ENCODE results near the gene MSMB. TPM values are rescaled to one million over a fixed set of nuclear protein-coding genes. Genes with fewer than 3 reads are reported as not detected.

Gene MSMB
- total RNA-seq, 2 experiments from 2014 or later: not detected

DNA sequence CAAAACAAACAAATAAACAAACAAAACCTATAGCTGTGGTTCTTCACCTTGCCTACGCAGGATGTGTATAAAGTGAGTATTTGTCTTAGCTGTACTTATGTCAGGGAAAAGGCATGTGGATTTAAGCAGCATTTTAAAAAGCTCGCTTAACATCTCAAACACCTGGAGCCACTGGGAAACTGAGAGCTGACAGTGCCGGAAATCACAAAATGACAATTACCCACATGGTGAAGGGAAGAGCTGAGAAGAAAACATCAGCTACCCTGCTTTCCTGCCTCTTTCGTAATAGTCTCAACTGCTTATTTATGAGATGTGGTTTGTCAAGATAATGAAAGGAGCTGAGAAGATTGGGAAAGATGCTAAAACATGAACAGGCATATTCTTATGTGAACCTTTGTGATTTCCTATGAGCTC, 31.1 kb upstream of the MSMB start:
- Histone ChIP-seq H3K4me2 (ENCODE audit: low read length) (no peak overlapping the region), H3K9me3 (ENCODE audit: low read length) (no peaks in the 10 kb centered on the region), H3K4me3 (ENCODE audit: low read depth, low read length, poor library complexity, severe bottlenecking) (no peak overlapping the region), H3K9me2 (ENCODE audit: insufficient read depth, low read length) (no peaks in the 10 kb centered on the region), H3K36me3 (ENCODE audit: insufficient read depth, low read length) (no peaks in the 10 kb centered on the region), H3K79me2 (ENCODE audit: insufficient read depth, low read depth, low read length) (no peaks in the 10 kb centered on the region), H2AFZ (ENCODE audit: low read length) (no peak overlapping the region), H3K27ac (ENCODE audit: low read depth, low read length, poor library complexity, severe bottlenecking) (no peak overlapping the region), H3K4me1 (ENCODE audit: insufficient read depth, low read length, poor library complexity, severe bottlenecking) (peaks cover 10% of the 10 kb centered on the region), H4K20me1 (ENCODE audit: insufficient read depth, low read length) (no peaks in the 10 kb centered on the region)
- no TSS peak for BruUV-seq (replicated peaks)
- POLR2A ChIA-PET: interaction anchor here (0.6 to 1.4 kb wide), 2 partner anchors 8 to 18 kb away, joined by 4 to 5 read pairs; no protein-coding TSS in a partner anchor
- DNase-seq (ENCODE audit: low spot score): no peak
- intact Hi-C loops (cut with micrococcal nuclease; ENCODE audit: unreplicated experiment): no loop called here
- CTCF ChIA-PET (ENCODE audit: unreplicated experiment): no interaction called here
- TF ChIP-seq CTCF (conservative IDR thresholded peaks at IDR 0.05; ENCODE audit: low read length) (no peak), EZH2phosphoT487 (IDR thresholded peaks at IDR 0.05; ENCODE audit: borderline replicate concordance, low read depth, low read length) (no peak)

GRCh38 chr10:46075869-46076268, 29.8 kb upstream of the MSMB start:
- no peak overlapping the region for H3K27ac ChIP-seq (ENCODE audit: low read depth, low read length, poor library complexity, severe bottlenecking)
- H3K9me3 ChIP-seq (ENCODE audit: low read length): no peaks in the 10 kb centered on the region
- intact Hi-C loops (cut with micrococcal nuclease; ENCODE audit: unreplicated experiment): no loop called here
- POLR2A ChIA-PET: interaction anchor here (0.6 to 0.7 kb wide), 2 partner anchors 28 to 86 kb away, joined by 3 to 5 read pairs; no protein-coding TSS in a partner anchor
- H2AFZ ChIP-seq (ENCODE audit: low read length): no peak overlapping the region
- H3K36me3 ChIP-seq (ENCODE audit: insufficient read depth, low read length): no peaks in the 10 kb centered on the region
- DNase-seq (ENCODE audit: low spot score): no peak
- H3K4me2 ChIP-seq (ENCODE audit: low read length): no peak overlapping the region
- CTCF ChIA-PET (ENCODE audit: unreplicated experiment): no interaction called here
- BruUV-seq (replicated peaks): no TSS peak
- H3K4me1 ChIP-seq (ENCODE audit: insufficient read depth, low read length, poor library complexity, severe bottlenecking): peaks cover 10% of the 10 kb centered on the region
- no peaks in the 10 kb centered on the region for H3K9me2 ChIP-seq (ENCODE audit: insufficient read depth, low read length)
- H4K20me1 ChIP-seq (ENCODE audit: insufficient read depth, low read length): no peaks in the 10 kb centered on the region
- no peak overlapping the region for H3K4me3 ChIP-seq (ENCODE audit: low read depth, low read length, poor library complexity, severe bottlenecking)
- H3K79me2 ChIP-seq (ENCODE audit: insufficient read depth, low read depth, low read length): no peaks in the 10 kb centered on the region
- no peak for TF ChIP-seq CTCF (conservative IDR thresholded peaks at IDR 0.05; ENCODE audit: low read length)
- no peak for TF ChIP-seq EZH2phosphoT487 (IDR thresholded peaks at IDR 0.05; ENCODE audit: borderline replicate concordance, low read depth, low read length)

GRCh38 chr10:46074196-46074946, 28.3 kb upstream of the MSMB start:
- TF ChIP-seq EZH2phosphoT487 (IDR thresholded peaks at IDR 0.05; ENCODE audit: borderline replicate concordance, low read depth, low read length) (no peak), CTCF (conservative IDR thresholded peaks at IDR 0.05; ENCODE audit: low read length) (no peak)
- intact Hi-C loops (cut with micrococcal nuclease; ENCODE audit: unreplicated experiment): no loop called here
- Histone ChIP-seq H3K79me2 (ENCODE audit: insufficient read depth, low read depth, low read length) (no peaks in the 10 kb centered on the region), H3K27ac (ENCODE audit: low read depth, low read length, poor library complexity, severe bottlenecking) (no peak overlapping the region), H3K9me2 (ENCODE audit: insufficient read depth, low read length) (no peaks in the 10 kb centered on the region), H2AFZ (ENCODE audit: low read length) (no peak overlapping the region), H3K9me3 (ENCODE audit: low read length) (no peaks in the 10 kb centered on the region), H4K20me1 (ENCODE audit: insufficient read depth, low read length) (no peaks in the 10 kb centered on the region), H3K36me3 (ENCODE audit: insufficient read depth, low read length) (no peaks in the 10 kb centered on the region), H3K4me3 (ENCODE audit: low read depth, low read length, poor library complexity, severe bottlenecking) (no peak overlapping the region), H3K4me1 (ENCODE audit: insufficient read depth, low read length, poor library complexity, severe bottlenecking) (no peaks in the 10 kb centered on the region), H3K4me2 (ENCODE audit: low read length) (no peak overlapping the region)
- POLR2A ChIA-PET: interaction anchor here (0.7 to 1.9 kb wide), 3 partner anchors 10 to 23 kb away, joined by 3 to 5 read pairs (median 3); no protein-coding TSS in a partner anchor
- DNase-seq (ENCODE audit: low spot score): no peak
- CTCF ChIA-PET (ENCODE audit: unreplicated experiment): no interaction called here
- no TSS peak for BruUV-seq (replicated peaks)
